HG03196 (cell line): ENCODE results near the gene ZNF74.
"Not testable (repeated sequence)": the region's sequence is repeated elsewhere in the genome, so short reads cannot be mapped to it uniquely, and the experiment has no call there.

Source experiments
- ATAC-seq: cut with Tn5 transposase; IDR thresholded peaks from one replicate; pipeline ENCODE4 v1.9.1; 2021; ENCODE audit not compliant: unreplicated experiment

ZNF74 gene

GRCh38 chr22:20393705-20394476 is at the start of gene ZNF74:
Gene ZNF74, plus strand, starts transcription at chr22:20394151. Its CDS starts 478 bp downstream, at chr22:20394629.
- ATAC-seq, result peak; percentile 65

DNA sequence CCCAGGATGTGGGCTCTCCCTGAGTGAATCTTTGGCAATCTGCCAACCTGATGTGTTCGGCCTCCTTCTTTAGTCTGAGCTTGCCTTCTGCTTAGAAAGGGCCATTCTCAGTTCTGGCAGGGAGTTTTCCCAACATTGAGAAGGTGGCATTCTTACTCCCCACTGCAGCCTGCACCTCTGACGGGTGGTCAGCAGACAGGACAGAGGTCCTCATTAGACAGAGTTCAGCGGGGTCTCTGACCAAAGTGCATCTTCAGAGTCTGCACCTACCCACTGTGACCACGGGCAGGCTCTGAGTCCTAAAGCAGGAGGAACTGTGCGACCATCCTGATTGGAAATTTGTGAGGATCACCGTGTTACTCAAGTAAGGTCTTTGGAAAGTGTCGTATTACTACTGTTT is 47.4 kb upstream of the ZNF74 start:
- ATAC-seq, result not testable (repeated sequence)

GRCh38 chr22:20352536-20352935 is 41.4 kb upstream of the ZNF74 start:
- not testable (repeated sequence) for ATAC-seq

DNA sequence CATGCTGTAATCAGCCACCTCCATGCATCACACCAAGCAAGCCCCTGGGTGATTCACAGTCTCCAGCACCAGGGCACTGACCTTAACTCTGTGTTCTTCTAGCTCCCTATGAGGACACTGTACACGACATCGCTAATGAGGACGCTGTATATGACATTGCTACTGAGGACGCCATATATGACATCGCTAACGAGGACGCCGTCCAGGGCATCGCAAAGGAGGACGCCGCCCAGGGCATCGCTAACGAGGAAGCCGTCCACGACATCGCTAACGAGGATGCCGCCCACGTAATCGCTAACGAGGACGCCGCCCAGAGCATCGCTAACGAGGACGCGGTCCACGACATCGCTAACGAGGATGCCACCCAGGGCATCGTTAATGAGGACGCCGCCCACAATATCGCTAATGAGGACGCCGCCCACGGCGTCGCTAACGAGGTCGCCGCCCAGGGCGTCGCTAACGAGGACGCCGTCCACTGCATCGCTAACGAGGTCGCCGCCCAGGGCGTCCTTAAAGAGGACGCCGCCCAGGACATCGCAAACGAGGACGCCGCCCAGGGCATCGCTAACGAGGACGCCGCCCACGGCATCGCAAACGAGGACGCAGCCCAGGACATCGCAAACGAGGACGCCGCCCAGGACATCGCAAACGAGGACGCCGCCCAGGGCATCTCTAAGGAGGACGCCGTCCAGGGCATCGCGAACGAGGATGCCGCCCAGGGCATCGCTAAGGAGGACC is 39.5 kb upstream of the ZNF74 start:
- ATAC-seq, result no peak

DNA sequence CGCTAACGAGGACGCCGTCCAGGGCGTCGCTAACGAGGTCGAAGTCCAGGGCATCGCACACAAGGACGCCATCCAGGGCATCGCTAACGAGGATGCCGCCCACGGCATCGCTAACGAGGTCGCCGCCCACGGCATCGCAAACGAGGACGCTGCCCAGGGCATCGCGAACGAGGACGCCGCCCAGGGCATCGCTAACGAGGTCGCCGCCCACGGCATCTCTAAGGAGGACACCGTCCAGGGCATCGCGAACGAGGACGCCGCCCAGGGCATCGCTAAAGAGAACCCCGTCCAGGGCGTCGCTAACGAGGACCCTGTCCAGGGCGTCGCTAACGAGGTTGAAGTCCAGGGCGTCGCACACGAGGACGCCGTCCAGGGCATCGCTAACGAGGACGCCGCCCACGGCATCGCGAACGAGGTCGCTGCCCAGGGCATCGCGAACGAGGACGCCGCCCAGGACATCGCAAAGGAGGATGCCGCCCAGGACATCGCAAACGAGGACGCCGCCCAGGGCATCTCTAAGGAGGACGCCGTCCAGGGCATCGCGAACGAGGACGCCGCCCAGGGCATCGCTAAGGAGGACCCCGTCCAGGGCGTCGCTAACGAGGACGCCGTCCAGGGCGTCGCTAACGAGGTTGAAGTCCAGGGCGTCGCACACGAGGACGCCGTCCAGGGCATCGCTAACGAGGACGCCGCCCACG is 37.9 kb upstream of the ZNF74 start:
- not testable (repeated sequence) for ATAC-seq

DNA sequence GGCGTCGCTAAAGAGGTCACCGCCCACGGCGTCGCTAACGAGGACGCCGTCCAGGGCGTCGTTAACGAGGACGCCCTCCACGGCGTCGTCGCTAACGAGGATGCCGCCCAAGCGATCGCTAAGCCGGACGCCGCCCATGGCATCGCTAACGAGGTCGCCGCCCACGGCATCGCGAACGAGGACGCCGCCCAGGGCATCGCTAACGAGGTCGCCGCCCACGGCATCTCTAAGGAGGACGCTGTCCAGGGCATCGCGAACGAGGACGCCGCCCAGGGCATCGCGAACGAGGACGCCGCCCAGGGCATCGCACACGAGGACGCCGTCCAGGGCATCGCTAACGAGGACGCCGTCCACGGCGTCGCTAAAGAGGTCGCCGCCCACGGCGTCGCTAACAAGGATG is 37.0 kb upstream of the ZNF74 start:
- not testable (repeated sequence) for ATAC-seq

- ATAC-seq, result not testable (repeated sequence)
Measured at GRCh38 chr22:20357967-20358366, 36.0 kb upstream of the ZNF74 start.

DNA sequence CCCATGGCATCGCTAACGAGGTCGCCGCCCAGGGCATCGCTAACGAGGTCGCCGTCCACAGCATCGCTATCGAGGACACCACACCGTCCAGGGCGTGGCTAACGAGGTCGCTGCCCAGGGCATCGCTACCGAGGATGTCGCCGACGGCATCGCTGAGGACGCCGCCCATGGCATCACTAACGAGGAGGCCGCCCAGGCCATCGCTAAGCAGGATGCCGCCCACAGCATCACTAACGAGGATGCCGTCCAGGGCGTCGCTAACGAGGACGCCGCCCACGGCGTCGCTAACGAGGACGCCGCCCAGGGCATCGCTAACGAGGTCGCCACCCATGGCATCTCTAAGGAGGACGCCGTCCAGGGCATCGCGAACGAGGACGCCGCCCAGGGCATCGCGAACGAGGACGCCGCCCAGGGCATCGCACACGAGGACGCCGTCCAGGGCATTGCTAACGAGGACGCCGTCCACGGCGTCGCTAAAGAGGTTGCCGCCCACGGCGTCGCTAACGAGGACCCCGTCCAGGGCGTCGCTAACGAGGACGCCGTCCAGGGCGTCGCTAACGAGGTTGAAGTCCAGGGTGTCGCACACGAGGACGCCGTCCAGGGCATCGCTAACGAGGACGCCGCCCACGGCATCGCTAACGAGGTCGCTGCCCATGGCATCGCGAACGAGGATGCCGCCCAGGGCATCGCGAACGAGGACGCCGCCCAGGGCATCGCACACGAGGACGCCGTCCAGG is 35.3 kb upstream of the ZNF74 start:
- not testable (repeated sequence) for ATAC-seq

GRCh38 chr22:20360261-20360660 is 33.7 kb upstream of the ZNF74 start:
- ATAC-seq, result not testable (repeated sequence)

DNA sequence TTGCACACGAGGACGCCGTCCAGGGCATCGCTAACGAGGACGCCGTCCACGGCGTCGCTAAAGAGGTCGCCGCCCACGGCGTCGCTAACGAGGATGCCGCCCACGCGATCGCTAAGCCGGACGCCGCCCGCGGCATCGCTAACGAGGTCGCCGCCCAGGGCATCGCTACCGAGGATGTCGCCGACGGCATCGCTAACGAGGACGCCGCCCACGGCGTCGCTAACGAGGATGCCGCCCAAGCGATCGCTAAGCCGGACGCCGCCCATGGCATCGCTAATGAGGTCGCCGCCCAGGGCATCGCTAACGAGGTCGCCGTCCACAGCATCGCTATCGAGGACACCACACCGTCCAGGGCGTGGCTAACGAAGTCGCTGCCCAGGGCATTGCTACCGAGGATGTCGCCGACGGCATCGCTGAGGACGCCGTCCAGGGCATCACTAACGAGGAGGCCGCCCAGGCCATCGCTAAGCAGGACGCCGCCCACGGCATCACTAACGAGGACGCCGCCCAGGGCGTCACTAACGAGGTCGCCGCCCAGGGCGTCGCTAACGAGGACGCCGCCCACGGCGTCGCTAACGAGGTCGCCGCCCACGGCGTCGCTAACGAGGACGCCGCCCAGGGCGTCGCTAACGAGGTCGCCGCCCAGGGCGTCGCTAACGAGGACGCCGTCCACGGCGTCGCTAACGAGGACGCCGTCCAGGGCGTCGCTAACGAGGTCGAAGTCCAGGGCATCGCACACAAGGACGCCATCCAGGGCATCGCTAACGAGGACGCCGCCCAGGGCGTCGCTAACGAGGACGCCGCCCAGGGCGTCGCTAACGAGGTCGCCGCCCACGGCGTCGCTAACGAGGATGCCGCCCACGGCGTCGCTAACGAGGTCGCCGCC is 32.8 kb upstream of the ZNF74 start:
- ATAC-seq, result not testable (repeated sequence)

DNA sequence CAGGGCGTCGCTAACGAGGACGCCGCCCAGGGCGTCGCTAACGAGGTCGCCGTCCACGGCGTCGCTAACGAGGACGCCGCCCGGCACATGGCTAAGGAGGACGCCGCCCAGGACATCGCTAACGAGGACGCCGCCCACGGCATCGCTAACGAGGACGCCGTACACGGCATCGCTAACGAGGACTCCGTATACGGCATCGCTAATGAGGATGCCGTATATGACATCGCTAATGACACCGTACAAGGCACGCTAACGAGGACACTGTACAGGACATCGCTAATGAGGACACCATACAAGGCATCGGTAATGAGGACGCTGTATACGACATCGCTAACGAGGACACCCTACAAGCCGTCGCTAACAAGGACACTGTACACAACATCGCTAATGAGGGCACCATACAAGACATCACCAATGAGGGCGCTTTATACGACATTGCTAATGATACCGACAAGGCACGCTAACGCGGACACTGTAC is 32.2 kb upstream of the ZNF74 start:
- ATAC-seq, result not testable (repeated sequence)

DNA sequence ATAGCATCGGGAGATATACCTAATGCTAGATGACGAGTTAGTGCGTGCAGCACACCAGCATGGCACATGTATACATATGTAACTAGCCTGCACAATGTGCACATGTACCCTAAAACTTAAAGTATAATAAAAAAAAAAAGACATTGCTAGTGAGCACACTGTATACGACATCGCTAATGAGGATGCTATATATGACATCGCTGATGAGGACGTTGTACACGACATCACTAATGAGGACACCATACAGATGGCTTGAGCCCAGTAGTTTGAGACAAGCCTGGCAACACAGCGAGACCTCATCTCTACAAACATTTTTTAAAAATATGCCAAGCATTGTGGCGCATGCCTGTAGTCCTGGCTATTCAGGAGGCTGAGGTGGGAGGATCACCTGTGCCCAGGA is 31.5 kb upstream of the ZNF74 start:
- ATAC-seq, result not testable (repeated sequence)

GRCh38 chr22:20364335-20365260 is 29.4 kb upstream of the ZNF74 start:
- not testable (repeated sequence) for ATAC-seq

- ATAC-seq, result not testable (repeated sequence)
Measured at GRCh38 chr22:20366841-20367240, 27.1 kb upstream of the ZNF74 start.

- ATAC-seq, result not testable (repeated sequence)
Measured at GRCh38 chr22:20368875-20369274, 25.1 kb upstream of the ZNF74 start.

DNA sequence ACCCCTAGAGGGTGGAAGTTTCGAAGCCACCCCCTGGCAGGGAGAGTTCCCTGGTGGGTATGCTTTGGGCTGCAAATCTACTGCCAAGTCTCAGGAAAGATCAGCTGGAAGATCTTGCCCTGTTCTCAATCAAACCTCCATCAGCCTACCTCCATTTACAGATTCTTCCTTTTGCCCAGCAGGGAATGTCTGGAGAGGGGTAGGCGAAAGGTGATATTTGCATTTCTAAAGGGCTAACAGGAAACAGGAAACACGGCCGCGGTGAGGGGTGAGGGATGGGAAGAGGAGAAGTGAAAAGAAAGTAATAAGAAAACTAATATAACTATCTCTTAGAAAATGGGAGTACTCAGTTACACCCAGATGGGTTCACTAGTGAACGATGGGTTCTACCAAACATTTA is 22.3 kb upstream of the ZNF74 start:
- ATAC-seq, result not testable (repeated sequence)

DNA sequence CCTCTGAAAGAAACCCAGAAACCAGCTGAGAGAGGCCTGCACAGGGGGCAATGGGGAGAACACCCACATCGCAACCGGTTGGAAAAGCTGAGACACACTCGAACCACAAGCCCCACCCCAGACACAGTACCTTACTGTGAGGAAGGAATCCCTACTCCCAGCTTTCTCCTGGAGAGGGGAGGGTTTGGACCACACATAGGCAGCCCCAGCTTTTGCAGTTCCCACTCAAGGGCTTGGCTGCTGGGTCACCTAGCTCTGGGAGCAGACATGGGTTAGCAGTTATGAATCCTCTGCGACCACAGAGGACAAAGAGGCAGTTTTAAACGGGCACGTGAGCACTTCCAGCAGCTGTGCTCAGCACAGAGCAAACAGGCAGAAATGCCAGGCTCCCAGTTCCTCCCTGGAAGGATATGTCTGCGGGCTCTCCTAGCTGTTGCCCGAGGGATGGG is 21.5 kb upstream of the ZNF74 start:
- not testable (repeated sequence) for ATAC-seq

DNA sequence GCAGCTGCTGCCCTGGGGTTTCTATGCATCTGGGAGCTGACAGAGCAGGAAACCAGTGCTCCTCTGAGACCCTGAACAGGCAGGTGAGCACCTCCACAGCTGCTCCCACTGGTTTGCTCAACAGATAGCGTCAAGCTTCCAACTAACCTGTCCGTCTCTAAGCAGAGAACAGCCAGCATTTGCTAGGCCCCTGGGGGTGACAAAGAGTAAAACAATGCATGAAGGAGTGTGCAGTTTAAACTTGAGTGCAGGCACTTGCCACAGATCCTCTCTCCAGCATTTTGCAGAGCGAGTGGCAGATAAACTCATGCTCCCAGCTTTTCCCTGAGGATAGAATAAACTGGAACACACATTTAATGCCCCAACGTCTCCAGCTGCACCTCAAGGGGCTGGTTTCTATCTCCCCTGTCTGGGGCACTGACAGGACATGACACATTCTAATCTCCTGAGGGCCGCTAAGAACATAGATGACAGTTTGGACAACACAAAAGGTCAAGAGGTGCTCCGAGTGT is 20.7 kb upstream of the ZNF74 start:
- ATAC-seq, result not testable (repeated sequence)
